ENCODE data around the gene KMT2B.

The KMT2B gene

DNA sequence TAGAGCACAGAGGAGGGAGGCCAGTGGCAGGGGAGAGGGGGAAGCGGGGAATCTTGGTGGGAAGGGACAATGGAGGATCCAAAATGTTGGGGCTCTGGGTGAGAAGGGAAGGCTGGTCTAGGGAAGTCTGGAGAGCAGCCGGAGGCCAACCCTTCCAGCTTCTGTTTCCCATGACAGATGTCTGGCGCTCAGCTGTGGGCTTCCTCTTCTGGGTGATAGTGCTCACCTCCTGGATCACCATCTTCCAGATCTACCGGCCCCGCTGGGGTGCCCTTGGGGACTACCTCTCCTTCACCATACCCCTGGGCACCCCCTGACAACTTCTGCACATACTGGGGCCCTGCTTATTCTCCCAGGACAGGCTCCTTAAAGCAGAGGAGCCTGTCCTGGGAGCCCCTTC is 28.7 kb downstream of the KMT2B start:
- TF ChIP-seq POLR2A (IDR thresholded peaks at IDR 0.05; ENCODE audit: low read length) (no peak), GATA1 (IDR thresholded peaks at IDR 0.05; ENCODE audit: low read depth, low read length) (no peak)
- no peak for DNase-seq

DNA sequence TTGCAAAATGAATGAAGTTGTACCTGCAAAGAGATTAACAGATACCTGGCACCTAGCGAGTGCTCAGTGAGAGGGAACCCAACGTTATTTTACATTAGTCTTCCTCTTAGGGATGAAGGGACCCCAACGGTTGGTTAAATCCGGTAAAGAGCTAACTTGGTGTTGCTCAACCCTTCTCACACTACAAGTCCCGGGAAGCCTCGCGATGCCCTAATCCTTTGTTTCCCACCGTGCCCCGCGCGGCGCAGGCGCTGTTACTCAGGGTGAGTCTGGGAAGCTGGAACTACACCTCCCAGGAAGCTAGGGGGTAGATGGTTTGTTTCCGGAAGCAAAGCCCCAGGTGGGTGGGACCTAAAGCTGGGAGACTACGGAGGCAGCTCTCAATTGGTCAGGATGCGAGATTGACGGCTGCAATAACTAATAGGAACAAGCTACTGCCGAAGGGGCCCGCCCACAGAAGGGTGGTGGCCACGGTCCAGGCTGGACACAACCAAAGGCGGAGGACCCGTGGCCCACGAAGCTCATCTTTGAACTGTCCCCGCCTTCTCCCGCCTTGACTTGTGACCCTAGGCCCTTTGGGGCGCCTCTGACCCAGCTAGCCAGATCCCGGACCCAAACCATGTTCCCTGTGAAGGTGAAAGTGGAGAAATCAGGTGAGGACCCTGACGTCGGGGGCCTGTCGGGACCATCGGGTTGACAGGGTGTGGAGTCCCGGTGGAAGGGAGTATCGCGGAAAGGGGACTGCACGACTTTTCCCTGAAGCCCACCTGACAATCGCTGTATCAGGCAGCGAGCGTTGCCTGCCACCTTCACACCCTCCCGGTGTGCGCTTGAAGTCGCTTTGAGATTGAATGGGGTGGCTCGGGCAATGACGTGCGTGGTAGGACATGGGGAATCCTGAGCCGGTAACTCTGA is 30.6 kb downstream of the KMT2B start, which contains the start of gene LIN37:
Gene LIN37 (plus strand): TSS at position 471 of the 915 bp plus-strand sequence. CDS start 149 bp downstream, at position 620.
- DNase-seq = peak; percentile 99
- peak; percentile 77 for TF ChIP-seq POLR2A (IDR thresholded peaks at IDR 0.05; ENCODE audit: low read length)
- TF ChIP-seq GATA1 (IDR thresholded peaks at IDR 0.05; ENCODE audit: low read depth, low read length) = no peak

DNA sequence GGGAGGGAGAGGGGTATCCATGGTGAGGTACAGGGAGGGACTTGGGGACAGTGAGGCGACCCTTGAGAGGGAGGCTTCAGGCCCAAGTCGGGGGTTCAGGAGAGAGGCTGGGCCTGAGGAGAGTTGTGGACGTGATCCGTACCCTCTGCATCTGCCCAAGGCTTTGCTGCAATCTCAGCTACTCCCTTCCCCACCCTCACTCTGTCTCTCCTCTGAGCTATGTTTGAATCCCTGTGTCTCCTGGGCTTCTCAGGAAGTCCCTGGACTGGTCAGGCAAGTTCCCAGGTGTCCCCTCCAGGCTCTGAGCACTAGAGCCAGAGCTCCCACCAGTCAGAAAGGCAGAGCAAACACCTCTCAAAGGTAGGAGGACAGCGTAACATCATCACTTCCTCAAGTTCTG is 32.4 kb downstream of the KMT2B start:
- DNase-seq = no peak
- TF ChIP-seq GATA1 (IDR thresholded peaks at IDR 0.05; ENCODE audit: low read depth, low read length) (no peak), POLR2A (IDR thresholded peaks at IDR 0.05; ENCODE audit: low read length) (no peak)

DNA sequence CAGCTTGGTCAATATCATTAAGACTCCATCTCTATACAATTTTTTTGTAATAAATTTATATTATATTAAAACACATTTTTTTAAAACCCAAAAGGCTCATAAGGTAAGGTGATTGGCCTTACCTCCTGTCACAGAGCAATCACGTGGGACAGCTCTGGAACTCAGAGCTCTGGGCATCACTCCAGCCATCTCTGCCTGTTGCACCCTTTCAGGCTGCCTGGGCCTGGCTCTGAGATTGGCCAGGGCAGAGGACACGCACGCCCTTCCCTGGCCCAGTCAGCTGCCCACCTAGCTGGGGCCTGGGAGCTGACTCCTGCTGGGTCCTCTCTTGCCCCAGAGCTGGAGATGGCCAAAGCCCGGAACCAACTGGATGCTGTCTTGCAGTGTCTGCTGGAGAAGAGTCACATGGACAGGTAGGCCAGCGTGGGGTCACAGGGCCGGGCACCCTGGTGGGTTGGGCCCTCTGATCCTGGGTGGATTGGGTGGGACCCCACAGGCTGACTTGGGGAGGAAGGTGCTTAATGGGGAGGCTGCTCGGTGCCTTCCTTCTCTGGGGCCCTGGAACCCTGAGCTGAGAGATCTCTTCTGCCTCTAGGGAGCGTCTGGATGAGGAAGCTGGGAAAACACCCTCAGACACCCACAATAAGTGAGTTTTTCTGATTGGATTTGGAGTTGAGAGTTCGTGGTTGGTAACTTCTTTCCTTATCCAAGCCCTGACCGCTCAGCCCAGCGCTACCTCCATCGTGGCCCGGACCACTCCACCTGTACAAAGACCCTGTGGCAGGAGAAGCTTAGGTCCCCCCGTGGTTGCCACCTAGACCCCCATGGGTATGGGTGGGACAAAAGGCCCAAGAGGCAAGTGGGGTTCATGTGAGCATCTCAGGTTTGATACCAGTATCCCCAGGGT is 34.3 kb downstream of the KMT2B start:
- DNase-seq = no peak

DNA sequence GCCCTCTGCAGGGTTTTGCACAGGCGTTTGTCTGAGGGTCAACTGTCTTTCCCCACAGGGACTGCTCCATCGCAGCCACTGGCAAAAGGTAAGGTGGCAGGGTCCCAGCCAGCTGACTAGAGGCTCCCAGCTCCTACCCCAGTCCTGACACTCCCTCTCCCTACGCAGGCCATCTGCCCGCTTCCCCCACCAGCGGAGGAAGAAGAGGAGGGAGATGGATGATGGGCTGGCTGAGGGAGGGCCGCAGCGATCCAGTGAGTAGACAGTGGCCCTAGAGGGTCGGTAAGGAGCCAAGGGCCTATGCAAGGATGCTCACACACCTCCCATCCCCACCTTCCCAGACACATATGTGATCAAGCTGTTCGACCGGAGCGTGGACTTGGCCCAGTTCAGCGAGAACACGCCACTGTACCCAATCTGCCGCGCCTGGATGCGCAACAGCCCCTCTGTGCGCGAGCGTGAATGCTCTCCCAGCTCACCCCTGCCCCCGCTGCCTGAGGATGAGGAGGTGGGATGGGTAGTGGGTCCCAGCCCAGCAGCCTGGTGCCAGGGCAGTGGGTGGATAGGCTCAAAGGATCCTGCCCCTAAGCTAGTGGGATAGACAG is 35.0 kb downstream of the KMT2B start:
- no peak for DNase-seq
- TF ChIP-seq POLR2A (IDR thresholded peaks at IDR 0.05; ENCODE audit: low read length) (no peak), GATA1 (IDR thresholded peaks at IDR 0.05; ENCODE audit: low read depth, low read length) (no peak)

More for the DNA sequence above, 34.3 kb downstream of the KMT2B start:
- TF ChIP-seq POLR2A (IDR thresholded peaks at IDR 0.05; ENCODE audit: low read length) = no peak
- no peak for TF ChIP-seq GATA1 (IDR thresholded peaks at IDR 0.05; ENCODE audit: low read depth, low read length)

DNA sequence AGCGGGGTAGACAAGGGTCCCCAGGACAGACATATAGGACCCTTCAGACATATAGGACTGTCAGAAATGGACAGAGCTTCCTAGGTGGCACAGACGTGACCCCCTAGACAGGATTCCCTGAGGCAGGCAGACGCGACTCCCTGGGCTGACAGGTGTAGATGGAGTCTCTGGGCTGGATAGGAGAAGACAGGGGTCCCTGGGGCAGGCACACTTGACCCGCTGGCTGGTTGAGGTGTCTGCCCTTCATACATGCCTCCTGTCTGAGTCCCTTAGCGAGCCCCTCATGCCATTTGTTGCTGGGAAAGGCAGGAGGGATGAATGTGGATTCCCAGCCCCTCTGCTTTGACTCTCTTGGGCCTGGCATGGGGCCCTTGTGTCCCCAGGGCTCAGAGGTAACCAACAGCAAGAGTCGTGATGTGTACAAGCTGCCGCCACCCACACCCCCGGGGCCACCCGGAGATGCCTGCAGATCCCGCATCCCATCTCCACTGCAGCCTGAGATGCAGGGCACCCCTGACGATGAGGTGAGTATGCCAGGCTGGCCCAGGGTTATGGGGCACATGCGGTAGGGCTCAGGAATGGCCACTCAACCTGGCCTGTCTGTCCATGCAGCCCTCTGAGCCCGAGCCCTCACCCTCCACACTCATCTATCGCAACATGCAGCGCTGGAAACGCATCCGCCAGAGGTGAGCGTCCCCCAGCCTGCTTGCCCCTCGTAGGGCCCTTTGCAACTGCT is 36.0 kb downstream of the KMT2B start:
- TF ChIP-seq GATA1 (IDR thresholded peaks at IDR 0.05; ENCODE audit: low read depth, low read length) = no peak
- no peak for DNase-seq

DNA sequence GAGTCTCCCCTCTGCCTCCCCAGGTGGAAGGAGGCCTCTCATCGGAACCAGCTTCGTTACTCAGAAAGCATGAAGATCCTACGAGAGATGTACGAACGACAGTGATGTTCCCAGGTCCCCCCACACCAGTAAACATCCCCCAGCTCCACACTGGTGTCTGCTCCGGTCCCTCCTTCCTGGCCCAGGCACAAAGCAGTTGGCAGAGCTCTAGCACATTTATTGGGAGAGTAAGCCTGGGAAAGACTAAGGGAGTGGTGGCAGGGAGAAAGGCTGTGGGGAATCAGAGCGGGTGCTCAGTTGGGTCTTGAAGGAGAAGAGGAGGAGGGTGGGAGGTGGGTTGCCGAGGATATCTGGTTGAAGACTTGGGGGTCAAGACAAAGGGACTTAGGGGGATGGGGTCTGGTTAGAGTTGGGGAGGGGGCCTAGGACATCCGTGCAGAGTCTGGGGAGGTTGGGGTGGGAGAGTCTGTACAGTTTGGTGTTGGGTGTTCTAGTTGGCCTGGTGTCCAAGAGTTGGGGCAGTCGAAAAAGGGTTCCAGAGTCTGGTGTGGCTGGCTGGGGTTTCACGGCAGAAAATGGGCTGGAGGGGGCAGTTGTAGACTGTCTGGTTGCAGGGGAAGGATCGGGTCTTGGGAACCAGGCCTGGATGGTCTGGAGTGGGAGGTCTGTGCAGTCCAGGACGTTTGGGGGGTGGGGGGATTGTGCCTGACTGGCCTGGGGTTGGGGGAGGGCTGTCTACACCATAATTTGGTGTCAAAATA is 36.7 kb downstream of the KMT2B start:
- no peak for DNase-seq
- TF ChIP-seq POLR2A (IDR thresholded peaks at IDR 0.05; ENCODE audit: low read length) (no peak), GATA1 (IDR thresholded peaks at IDR 0.05; ENCODE audit: low read depth, low read length) (no peak)

DNA sequence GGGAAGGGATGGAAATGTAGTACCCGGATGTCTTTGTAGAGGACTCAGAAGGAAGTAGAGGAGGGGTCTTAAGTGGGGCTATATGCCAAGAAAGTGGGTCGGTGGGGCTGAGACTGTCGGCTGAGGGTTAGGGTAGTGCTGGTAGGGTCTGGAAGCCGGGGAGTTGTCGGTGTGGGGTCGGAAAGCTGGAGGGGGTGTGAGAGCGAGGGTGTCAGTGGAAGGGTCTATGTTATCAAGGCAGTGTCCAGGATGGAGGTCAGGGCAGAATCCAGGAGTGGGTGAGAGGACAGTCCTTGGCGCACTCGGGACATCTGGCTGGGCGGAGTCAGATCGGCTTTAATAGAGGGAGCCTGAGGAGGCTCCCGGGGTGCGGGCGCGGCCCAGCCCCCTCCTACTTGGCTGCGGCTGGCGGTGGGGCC is 37.3 kb downstream of the KMT2B start:
- TF ChIP-seq GATA1 (IDR thresholded peaks at IDR 0.05; ENCODE audit: low read depth, low read length) (no peak), POLR2A (IDR thresholded peaks at IDR 0.05; ENCODE audit: low read length) (no peak)
- DNase-seq = no peak

DNA sequence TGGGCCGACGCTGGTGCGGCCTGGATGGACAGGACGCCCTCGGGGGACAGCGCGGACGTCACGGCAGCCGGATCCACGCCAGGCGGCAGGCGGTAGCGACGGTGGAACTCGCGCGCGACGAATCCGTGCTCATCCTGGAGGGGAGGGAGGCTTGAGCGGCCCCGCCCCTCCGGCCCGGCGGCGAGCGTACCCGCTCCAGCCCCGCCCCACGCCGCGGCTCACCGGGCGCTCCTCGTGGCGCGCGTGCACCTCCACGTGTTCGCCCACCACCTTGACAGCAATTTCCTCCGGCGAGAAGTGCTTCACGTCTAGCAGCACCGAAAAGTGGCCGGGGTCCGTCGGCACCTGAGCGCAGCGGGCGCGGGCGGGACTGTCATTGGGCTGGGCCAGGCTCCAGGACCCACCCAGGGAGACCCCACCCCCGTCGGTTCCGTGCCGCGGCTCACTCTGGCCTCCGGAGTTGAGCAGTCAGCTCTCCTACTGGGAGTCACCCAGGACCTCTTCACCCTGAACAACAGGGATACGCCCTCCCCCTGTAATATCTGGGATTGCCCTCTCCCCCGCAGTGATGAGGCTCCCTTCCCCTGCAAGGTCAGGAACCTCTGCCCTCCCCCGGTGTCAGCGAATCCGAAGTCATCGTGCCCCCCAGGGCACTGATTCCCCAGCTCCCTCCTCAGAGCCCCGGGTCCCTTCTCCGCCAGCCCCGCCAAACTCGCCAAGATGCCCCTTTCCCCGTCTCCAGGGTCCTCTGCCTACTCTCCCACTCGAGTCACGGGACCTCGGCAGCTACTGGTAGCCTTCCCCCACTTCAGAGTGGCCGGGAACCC is 38.0 kb downstream of the KMT2B start:
- peak; percentile 65 to 78 for DNase-seq
- TF ChIP-seq POLR2A (IDR thresholded peaks at IDR 0.05; ENCODE audit: low read length) (no peak), GATA1 (IDR thresholded peaks at IDR 0.05; ENCODE audit: low read depth, low read length) (no peak)

DNA sequence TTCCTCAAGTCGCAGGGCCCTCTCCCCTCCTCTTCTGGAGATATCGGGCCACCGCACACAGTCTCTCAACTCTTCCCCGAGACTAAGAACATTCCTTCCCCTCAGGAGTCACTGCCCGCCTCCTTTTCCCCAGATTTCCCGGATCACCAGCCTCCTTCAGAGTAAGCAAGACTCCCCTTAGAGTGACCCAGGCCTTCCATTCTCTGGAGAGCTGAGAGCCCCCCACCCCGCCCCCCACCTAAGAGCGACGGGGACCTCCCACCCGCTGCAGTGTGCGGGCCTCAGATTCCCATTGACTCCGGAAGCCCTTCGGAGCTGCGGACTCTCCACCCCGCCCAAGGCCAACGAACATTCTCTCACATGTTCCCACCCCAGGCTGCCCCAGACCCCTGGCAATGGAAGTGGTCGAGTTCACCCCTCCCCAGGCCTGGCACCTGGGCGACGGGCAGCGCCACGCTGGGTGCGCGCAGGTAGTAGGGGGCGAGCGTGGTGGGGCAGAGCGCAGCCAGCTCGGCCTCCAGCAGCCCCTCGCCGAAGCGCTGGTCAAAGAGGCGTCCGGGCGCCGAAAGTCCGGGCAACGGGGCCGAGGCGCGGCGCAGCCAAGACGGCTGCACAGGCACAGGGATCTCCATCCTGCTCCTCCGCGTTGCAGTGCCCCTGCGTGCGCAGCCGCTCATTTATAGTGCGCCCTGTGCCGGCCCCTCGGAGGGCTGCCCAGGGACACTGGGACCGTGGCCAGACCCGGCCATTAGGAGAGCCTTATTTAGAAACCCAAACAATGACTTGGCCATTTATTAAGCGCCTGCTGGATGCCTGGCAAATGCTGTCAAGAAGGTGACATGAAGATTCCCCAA is 38.8 kb downstream of the KMT2B start, which contains the start of gene HSPB6:
Gene HSPB6 (minus strand): TSS at position 653 of the 854 bp plus-strand sequence. CDS start 21 bp downstream, at position 632.
- peak; percentile 54 to 61 for DNase-seq
- TF ChIP-seq POLR2A (IDR thresholded peaks at IDR 0.05; ENCODE audit: low read length) = no peak
- TF ChIP-seq GATA1 (IDR thresholded peaks at IDR 0.05; ENCODE audit: low read depth, low read length) = no peak
